SK-N-MC (cell line): ENCODE results near the gene P2RY8.

Source experiments
- EZH2 ChIP-seq: fragments of 200-600 bp; sonication (generic); IDR thresholded peaks from one replicate; pipeline ENCODE4 v1.6.1; 2017; ENCODE audit warnings: antibody characterized with exemption
- FOXP2 ChIP-seq: optimal IDR thresholded peaks from 2 replicates; pipeline ENCODE3; 2011; ENCODE audit warnings: mild to moderate bottlenecking, moderate library complexity; ENCODE audit not compliant: insufficient read depth; ENCODE audit errors: extremely low read length, control extremely low read depth
- POLR2AphosphoS5 ChIP-seq: IDR thresholded peaks from 2 replicates; pipeline ENCODE4 v1.6.1; 2012; ENCODE audit warnings: mild to moderate bottlenecking, low read depth, low read length, borderline replicate concordance

DNA sequence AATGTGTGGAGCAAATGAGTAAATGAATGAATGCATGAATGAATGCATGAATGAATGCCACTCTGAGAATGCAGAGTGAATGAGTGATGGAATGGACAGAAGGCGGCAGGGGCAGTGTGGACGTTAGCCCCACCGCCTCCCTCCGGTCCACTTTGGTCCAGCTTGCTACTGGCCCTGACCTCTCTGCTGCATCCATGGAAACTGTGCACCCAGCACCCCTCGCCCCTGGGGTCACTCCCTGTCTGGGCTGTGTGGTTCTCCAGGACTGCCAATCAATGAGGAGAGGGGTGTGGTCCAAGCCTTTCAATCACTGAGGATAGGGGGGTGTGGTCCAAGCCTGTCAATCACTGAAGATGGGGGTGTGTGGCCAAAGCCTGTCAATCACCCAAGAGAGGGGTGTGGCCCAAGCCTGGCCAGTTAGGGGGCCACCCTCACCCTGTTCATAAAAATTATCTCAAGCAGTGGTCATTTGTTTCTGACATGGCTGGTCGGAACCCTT lies 45.1 kb downstream of the P2RY8 start:
- TF ChIP-seq POLR2AphosphoS5 (no peak), EZH2 (no peak), FOXP2 (no peak)
